Lower leg skin (tissue), 4 donors: ENCODE measurements around the gene FAM240A. TPM values are rescaled to one million over a fixed set of nuclear protein-coding genes. Genes with fewer than 3 reads are reported as not detected.
"Not testable (repeated sequence)": the region's sequence is repeated elsewhere in the genome, so short reads cannot be mapped to it uniquely, and the experiment has no call there.

ENCODE experiments used
- DNase-seq, 2 donors: peaks; one replicate each; pipeline ENCODE4 v3.0.0-alpha.2; 2019; ENCODE audit warnings: low spot score in 2 of 2
- H3K4me3 ChIP-seq: fragments of 200-600 bp; sonication (generic); 2 replicates; pipeline ENCODE4 v1.5.1; 2017; ENCODE audit warnings: mild to moderate bottlenecking, low read depth; ENCODE audit not compliant: poor library complexity, severe bottlenecking
- CTCF ChIP-seq, 3 donors: fragments of 450-650 bp; IDR thresholded peaks; one replicate each; pipeline ENCODE4 v1.5.1; 2016; ENCODE audit warnings: antibody characterized with exemption in 3 of 3, mild to moderate bottlenecking in 3 of 3, moderate library complexity in 2 of 3
- POLR2A ChIP-seq, 2 donors: fragments of 450-650 bp; IDR thresholded peaks; one replicate each; pipeline ENCODE4 v1.6.1; 2016 to 2017; ENCODE audit warnings: antibody characterized with exemption in 2 of 2, mild to moderate bottlenecking in 1 of 2, moderate library complexity in 1 of 2
- WGBS, 2 donors: methylation state at CpG; one replicate each; pipeline ENCODE4 v1.1.5; 2018; 5-methylcytosine and 5-hydroxymethylcytosine counted together
- intact Hi-C: fragments of 100-400 bp; cut with DNase I; formaldehyde crosslinking; loops from one replicate; pipeline ENCODE4 v1.15.0; 2023; ENCODE audit warnings: low total_unique reads
- total RNA-seq, 4 donors: library from RNA; depleted of rRNA; stranded (reverse); fragments of >200 nt; gene quantifications; one replicate each; pipeline ENCODE4 v1.1.0, GENCODE V29; 2016

Gene FAM240A
- total RNA-seq, 4 donors from 2014 or later: 0.42 TPM; not detected in 3

DNA sequence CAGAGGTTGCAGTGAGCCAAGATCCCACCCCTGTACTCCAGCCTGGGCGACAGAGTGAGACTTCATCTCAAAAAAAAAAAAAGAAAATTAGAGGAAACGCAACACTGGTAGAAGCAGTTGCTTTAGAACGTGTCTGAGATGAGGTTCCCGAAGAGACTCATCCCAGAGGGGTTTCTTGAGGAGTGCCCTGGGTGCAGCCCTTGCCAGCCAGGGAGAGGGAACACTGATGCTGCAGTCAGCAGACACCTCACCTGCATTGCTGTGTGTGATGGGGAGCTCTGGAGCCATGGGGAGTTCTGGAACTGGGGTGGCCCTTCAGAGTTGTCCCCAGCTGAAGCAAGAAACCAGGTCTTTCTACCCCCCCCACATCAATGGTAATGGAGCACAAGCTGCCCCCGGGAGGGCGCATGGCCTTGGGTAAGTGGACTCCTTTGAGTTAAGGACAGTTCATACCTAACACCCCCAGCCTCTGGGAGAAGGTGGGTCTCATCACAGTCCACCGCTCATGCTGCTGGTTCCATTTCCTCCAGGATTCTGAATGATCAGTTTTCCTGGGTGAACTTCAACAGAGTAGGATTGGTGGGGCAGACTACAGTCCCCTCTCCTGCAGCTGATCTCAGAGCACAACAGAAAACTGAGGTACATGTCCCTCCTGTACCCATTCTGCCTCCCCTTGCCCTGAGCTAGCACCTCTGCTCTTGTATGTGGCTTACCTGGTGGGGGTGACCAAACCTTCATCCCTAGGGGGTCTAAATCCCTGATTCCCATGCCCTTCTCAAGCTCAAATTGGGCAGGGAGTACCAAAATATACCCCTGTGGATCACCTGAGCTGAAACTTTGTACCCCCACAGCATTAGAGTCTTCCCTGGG is 27.5 kb upstream of the FAM240A start:
- no peak for DNase-seq
- TF ChIP-seq CTCF (IDR thresholded peaks at IDR 0.05): no peak
- no peak for TF ChIP-seq POLR2A (IDR thresholded peaks at IDR 0.05)
- H3K4me3 ChIP-seq: no peak overlapping the region
- intact Hi-C loops: no loop called here
- 84 to 95% methylated on average over 7 of the region's 7 CpGs for WGBS, 2 donors

DNA sequence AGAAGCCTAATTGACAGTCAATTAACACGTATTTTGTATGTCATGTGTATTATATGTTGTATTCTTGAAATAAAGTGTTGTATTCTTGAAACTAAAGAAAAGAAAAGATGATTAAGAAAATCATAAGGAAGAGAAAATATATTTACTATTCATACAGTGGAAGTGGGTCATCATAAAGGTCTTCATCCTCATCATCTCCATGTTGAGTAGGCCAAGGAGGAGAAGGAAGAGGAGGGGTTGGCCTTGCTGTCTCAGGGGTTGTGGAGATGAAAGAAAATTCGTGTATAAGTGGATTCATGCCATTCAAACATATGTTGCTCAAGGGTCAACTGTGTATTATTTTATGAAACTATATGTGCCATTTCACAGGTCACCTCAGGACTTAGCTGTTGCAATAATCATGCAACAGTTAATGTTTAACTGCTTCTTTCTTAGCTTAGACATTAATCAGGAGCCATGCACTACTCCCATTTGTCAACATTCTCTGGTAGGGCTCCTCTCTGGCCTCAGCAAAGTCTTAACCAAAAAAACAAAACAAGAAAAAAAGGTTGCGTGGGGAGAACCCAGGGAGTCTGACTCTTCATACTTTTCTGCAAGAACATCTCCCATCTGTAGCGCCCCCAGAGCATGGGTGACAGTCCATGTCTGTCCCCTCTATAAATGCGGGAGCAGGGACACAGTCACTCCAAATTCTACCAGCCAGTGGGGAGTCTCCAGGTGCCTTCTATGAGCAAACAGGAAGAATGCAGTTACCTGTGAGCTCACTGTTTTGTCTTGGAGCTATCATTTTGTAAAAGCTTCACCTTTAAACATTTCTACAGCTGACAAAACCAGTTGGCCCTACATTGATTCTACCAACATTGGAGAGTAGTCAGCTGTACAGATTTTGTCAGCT is 26.3 kb upstream of the FAM240A start:
- TF ChIP-seq POLR2A (IDR thresholded peaks at IDR 0.05) (no peak), CTCF (IDR thresholded peaks at IDR 0.05) (no peak)
- DNase-seq: no peak

GRCh38 chr3:46586738-46587246 is 25.5 kb upstream of the FAM240A start:
- TF ChIP-seq CTCF (IDR thresholded peaks at IDR 0.05): no peak
- TF ChIP-seq POLR2A (IDR thresholded peaks at IDR 0.05): no peak
- DNase-seq: no peak
- H3K4me3 ChIP-seq: no peak overlapping the region
- 91 to 93% methylated on average over 6 of the region's 6 CpGs for WGBS, 2 donors
- intact Hi-C loops: no loop called here

More for the DNA sequence above, 26.3 kb upstream of the FAM240A start:
- intact Hi-C loops: no loop called here
- H3K4me3 ChIP-seq: no peak overlapping the region
- 85 to 93% methylated on average over 5 of the region's 5 CpGs for WGBS, 2 donors

DNA sequence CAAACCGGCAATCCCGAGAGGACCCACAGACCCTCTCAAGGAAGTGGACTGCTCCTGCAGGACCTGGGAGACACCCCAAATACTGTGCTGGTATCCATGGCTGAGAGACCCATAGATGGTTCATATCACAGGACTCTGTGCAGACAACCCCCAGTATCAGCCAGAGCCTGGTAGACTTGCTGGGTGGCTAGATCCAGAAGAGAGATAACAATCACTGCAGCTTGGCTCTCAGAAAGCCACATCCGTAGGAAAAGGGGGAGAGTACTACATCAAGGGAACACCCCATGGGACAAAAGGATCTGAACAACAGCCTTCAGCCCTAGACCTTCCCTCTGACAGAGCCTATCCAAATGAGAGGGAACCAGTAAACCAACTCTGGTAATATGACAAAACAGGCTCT is 25.1 kb upstream of the FAM240A start:
- DNase-seq, intact Hi-C loops, H3K4me3 ChIP-seq: not testable (repeated sequence)
- WGBS, 2 donors: 80% methylated on average over 3 of the region's 3 CpGs

GRCh38 chr3:46593274-46593862 is 19.0 kb upstream of the FAM240A start:
- TF ChIP-seq POLR2A (IDR thresholded peaks at IDR 0.05) (no peak), CTCF (IDR thresholded peaks at IDR 0.05) (no peak)
- 83 to 88% methylated on average over 14 of the region's 14 CpGs for WGBS, 2 donors
- intact Hi-C loops: no loop called here
- DNase-seq: no peak
- H3K4me3 ChIP-seq: no peak overlapping the region

GRCh38 chr3:46593979-46594378 is 18.3 kb upstream of the FAM240A start:
- H3K4me3 ChIP-seq: no peak overlapping the region
- no peak for DNase-seq
- intact Hi-C loops: no loop called here
- TF ChIP-seq POLR2A (IDR thresholded peaks at IDR 0.05): no peak
